Activated T-cell treated with anti-CD3 and anti-CD28 coated beads, Interleukin-2, amount 50 U/mL, for 72 hours (primary cell): Measurements from ENCODE around the gene UNC93B1. TPM values are rescaled to one million over a fixed set of nuclear protein-coding genes. Genes with fewer than 3 reads are reported as not detected.

ENCODE experiments used
- ATAC-seq, 2 donors: fragments of 150-1000 bp; cut with Tn5 transposase; replicated peaks in 1 of 2; 2 replicates each; pipeline ENCODE4 v1.10.0; 2021; ENCODE audit warnings: moderate library complexity in 2 of 2, mild to moderate bottlenecking in 1 of 2
- DNase-seq, 2 donors: peaks; one replicate each; pipeline ENCODE4 v3.0.0; 2021 to 2022; ENCODE audit warnings: mixed read lengths in 1 of 2
- H3K27ac Mint-ChIP-seq: one replicate; pipeline ENCODE4 v1.8.0; 2022; ENCODE audit warnings: mild to moderate bottlenecking, moderate library complexity, mixed read lengths
- H3K27me3 Mint-ChIP-seq: one replicate; pipeline ENCODE4 v1.8.0; 2022; ENCODE audit warnings: low read depth, mixed read lengths
- H3K36me3 Mint-ChIP-seq, 2 donors: one replicate each; pipeline ENCODE4 v1.8.0; 2022; ENCODE audit warnings: mixed read lengths in 2 of 2, mild to moderate bottlenecking in 1 of 2; ENCODE audit not compliant: insufficient read depth in 2 of 2
- H3K4me1 Mint-ChIP-seq: one replicate; pipeline ENCODE4 v1.8.0; 2022; ENCODE audit warnings: low read depth, mixed read lengths
- H3K4me3 Mint-ChIP-seq, 2 donors: one replicate each; pipeline ENCODE4 v1.8.0; 2022; ENCODE audit warnings: mild to moderate bottlenecking in 2 of 2, mixed read lengths in 2 of 2, moderate library complexity in 2 of 2
- H3K9me3 Mint-ChIP-seq, 2 donors: one replicate each; pipeline ENCODE4 v1.8.0; 2022; ENCODE audit warnings: mixed read lengths in 2 of 2
- total RNA-seq, 2 donors: library from RNA; stranded (reverse); gene quantifications; one replicate each; pipeline ENCODE4 v1.2.3, GENCODE V29; 2022

The UNC93B1 gene
- total RNA-seq, 2 donors from 2014 or later: 8.0 to 16.7 TPM

GRCh38 chr11:68043349-68044144 lies 39.6 kb upstream of the UNC93B1 start:
- H3K9me3 Mint-ChIP-seq: no peaks in the 10 kb centered on the region
- peaks cover 16% of the 10 kb centered on the region for H3K4me1 Mint-ChIP-seq
- ATAC-seq: no peak
- no peaks in the 10 kb centered on the region for H3K27me3 Mint-ChIP-seq
- no peak overlapping the region for H3K4me3 Mint-ChIP-seq
- no peak for DNase-seq
- H3K36me3 Mint-ChIP-seq: no peaks in the 10 kb centered on the region
- H3K27ac Mint-ChIP-seq: no peak overlapping the region

GRCh38 chr11:68043029-68043348 lies 39.1 kb upstream of the UNC93B1 start:
- Mint-ChIP-seq H3K9me3 (no peaks in the 10 kb centered on the region), H3K4me3 (no peak overlapping the region), H3K36me3 (no peaks in the 10 kb centered on the region), H3K27me3 (no peaks in the 10 kb centered on the region), H3K4me1 (peaks cover 16% of the 10 kb centered on the region), H3K27ac (no peak overlapping the region)
- ATAC-seq: no peak
- no peak for DNase-seq

DNA sequence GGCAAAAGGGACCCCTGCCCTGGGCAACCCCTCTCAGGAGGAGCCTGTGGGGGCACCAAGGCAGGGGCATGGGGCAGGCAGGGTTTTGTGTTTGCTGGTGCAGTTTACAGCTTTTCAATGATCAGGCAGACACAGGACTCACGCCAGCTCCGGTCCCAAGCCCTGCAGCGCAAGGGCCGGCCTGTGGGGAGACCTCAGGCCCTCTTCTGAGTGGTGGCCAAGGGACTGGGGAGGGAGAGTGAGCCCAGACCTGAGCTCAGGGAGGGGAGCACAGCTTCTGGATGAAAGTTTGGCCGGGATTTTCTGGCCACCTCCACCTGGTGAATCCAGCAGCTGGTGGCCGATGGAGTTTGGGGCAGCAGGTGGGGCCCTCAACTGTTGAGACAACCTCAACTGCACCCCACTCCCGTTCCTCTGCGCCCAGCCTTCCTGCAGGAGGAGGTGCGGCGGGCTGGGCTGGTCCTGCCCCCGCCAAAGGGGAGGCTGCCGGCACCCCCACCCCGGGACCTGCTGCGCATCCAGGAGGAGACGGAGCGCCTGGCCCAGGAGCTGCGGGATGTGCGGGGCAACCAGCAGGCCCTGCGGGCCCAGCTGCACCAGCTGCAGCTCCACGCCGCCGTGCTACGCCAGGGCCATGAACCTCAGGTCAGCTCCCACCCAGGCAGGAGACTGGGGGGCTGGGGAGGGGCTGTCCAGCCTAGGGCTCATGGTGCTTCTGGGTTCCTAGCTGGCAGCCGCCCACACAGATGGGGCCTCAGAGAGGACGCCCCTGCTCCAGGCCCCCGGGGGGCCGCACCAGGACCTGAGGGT lies 38.5 kb upstream of the UNC93B1 start:
- H3K36me3 Mint-ChIP-seq: no peaks in the 10 kb centered on the region
- no peak overlapping the region for H3K4me3 Mint-ChIP-seq

DNA sequence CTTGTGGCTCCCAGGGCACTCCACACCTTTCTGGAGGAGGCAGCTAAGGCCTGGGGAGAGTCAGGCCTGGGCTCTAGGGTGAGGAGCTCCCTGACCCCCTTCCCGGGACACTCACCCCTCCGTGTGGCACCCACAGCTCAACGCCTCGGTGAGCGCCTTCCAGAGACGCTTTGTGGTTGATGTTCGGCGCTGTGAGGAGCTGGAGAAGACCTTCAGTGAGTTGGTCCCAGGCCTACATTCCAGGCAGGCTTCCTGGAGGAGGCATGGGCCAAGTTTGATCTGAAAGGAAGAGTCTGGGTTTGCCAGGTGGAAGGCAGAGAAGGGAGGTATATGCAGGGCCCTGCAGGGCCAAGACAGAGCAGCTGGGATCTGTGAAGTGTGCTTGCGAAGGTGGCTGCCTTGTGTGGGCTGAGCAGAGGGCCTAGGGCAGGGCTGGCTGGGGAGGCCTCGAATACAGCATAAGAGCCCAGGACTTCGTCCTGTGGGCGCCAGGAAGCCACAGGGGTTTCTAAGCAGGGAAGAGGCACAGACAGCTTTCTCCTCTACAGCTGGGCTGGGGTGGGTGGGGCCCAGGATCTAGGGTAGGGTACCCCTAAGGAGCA lies 37.8 kb upstream of the UNC93B1 start:
- Mint-ChIP-seq H3K4me3 (peak overlapping the region; percentile 6 to 11), H3K4me1 (peaks cover 22% of the 10 kb centered on the region), H3K36me3 (no peaks in the 10 kb centered on the region), H3K9me3 (no peaks in the 10 kb centered on the region), H3K27me3 (no peaks in the 10 kb centered on the region), H3K27ac (peak overlapping the region; percentile 43)
- no peak for DNase-seq
- ATAC-seq: no peak

More for the DNA sequence above, 38.5 kb upstream of the UNC93B1 start:
- DNase-seq: no peak
- no peak for ATAC-seq
- Mint-ChIP-seq H3K9me3 (no peaks in the 10 kb centered on the region), H3K27me3 (no peaks in the 10 kb centered on the region), H3K27ac (no peak overlapping the region), H3K4me1 (peaks cover 16% of the 10 kb centered on the region)

DNA sequence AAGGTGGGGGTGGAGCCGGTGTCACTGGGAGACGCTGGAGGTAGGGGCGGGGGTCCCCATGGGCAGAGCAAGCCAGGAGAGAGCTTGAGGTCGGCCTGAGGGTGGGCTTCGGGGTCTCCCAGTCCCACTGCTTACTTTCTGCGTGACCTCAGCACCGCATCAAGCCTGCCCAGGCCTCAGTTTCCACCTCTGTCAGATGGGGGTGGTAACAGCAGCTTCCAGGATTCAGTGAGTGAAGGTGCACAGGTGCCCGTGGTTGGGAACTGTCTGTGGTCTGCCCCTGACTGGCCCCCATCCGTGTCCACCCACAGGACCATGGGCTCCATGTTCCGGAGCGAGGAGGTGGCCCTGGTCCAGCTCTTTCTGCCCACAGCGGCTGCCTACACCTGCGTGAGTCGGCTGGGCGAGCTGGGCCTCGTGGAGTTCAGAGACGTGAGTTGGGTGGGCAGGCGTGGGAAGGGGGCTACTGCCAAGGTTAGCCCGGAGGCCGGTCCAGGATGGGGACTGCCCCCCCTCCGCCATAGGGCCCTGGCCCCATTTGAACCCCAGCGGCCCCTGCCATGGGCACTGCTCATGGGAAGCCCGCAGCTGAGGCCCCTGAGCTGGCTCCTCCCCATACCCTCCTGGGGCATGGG lies 37.2 kb upstream of the UNC93B1 start:
- DNase-seq (no peak), ATAC-seq (no peak)
- H3K36me3 Mint-ChIP-seq: no peaks in the 10 kb centered on the region
- H3K4me1 Mint-ChIP-seq: peaks cover 24% of the 10 kb centered on the region
- no peaks in the 10 kb centered on the region for H3K9me3 Mint-ChIP-seq
- H3K27ac Mint-ChIP-seq: peak overlapping the region; percentile 94
- H3K4me3 Mint-ChIP-seq: peak overlapping the region; percentile 87 to 95
- no peaks in the 10 kb centered on the region for H3K27me3 Mint-ChIP-seq

- peak overlapping the region; percentile 87 to 95 for H3K4me3 Mint-ChIP-seq
- H3K27me3 Mint-ChIP-seq: no peaks in the 10 kb centered on the region
- no peaks in the 10 kb centered on the region for H3K9me3 Mint-ChIP-seq
- DNase-seq (peak; percentile 64 to 71), ATAC-seq (peak; percentile 53 to 60)
- no peaks in the 10 kb centered on the region for H3K36me3 Mint-ChIP-seq
- H3K27ac Mint-ChIP-seq: peak overlapping the region; percentile 94
- H3K4me1 Mint-ChIP-seq: peaks cover 24% of the 10 kb centered on the region
Observed at GRCh38 chr11:68040101-68040956, 36.4 kb upstream of the UNC93B1 start.

- DNase-seq (peak in 1 of 2 donors; percentile 26), ATAC-seq (peak; percentile 12 to 14)
- Mint-ChIP-seq H3K4me1 (peaks cover 24% of the 10 kb centered on the region), H3K4me3 (peak overlapping the region; percentile 87 to 95), H3K27ac (peak overlapping the region; percentile 94), H3K9me3 (no peaks in the 10 kb centered on the region), H3K36me3 (no peaks in the 10 kb centered on the region), H3K27me3 (no peaks in the 10 kb centered on the region)
Observed at GRCh38 chr11:68039526-68040086, 35.7 kb upstream of the UNC93B1 start.

GRCh38 chr11:68038718-68039525 lies 35.0 kb upstream of the UNC93B1 start, which contains the start of gene TCIRG1:
Gene TCIRG1 (plus strand): TSS chr11:68039025. CDS start chr11:68041272, 2,247 bp downstream.
- Mint-ChIP-seq H3K27me3 (no peaks in the 10 kb centered on the region), H3K27ac (peak within 1 kb of the TSS; percentile 94), H3K9me3 (no peaks in the 10 kb centered on the region), H3K4me3 (peak within 1 kb of the TSS; percentile 87 to 95), H3K36me3 (no peaks in the 10 kb centered on the region), H3K4me1 (peaks cover 24% of the 10 kb centered on the region)
- peak; percentile 69 to 75 for DNase-seq
- peak; percentile 72 to 77 for ATAC-seq

GRCh38 chr11:68038226-68038717 lies 34.4 kb upstream of the UNC93B1 start:
- H3K4me1 Mint-ChIP-seq: peaks cover 24% of the 10 kb centered on the region
- H3K9me3 Mint-ChIP-seq: no peaks in the 10 kb centered on the region
- DNase-seq (no peak), ATAC-seq (no peak)
- no peak overlapping the region for H3K27ac Mint-ChIP-seq
- no peaks in the 10 kb centered on the region for H3K27me3 Mint-ChIP-seq
- peak overlapping the region; percentile 87 to 95 for H3K4me3 Mint-ChIP-seq
- no peaks in the 10 kb centered on the region for H3K36me3 Mint-ChIP-seq

GRCh38 chr11:68037411-68038225 lies 33.7 kb upstream of the UNC93B1 start:
- Mint-ChIP-seq H3K36me3 (no peaks in the 10 kb centered on the region), H3K9me3 (no peaks in the 10 kb centered on the region), H3K4me3 (peak overlapping the region; percentile 6 to 24), H3K4me1 (peaks cover 24% of the 10 kb centered on the region), H3K27me3 (no peaks in the 10 kb centered on the region), H3K27ac (peak overlapping the region; percentile 64)
- DNase-seq: no peak
- no peak for ATAC-seq
